Measurements from ENCODE around the gene ATP13A5.

Gene ATP13A5

GRCh38 chr3:193344486-193344885 lies 34.1 kb downstream of the ATP13A5 start:
- no peak for DNase-seq

- no peak for DNase-seq
Observed at GRCh38 chr3:193343726-193344222, 34.8 kb downstream of the ATP13A5 start.

GRCh38 chr3:193342551-193342950 lies 36.0 kb downstream of the ATP13A5 start:
- DNase-seq, result no peak

- DNase-seq, result no peak
Observed at GRCh38 chr3:193335031-193335430, 43.5 kb downstream of the ATP13A5 start.

GRCh38 chr3:193333229-193333628 lies 45.3 kb downstream of the ATP13A5 start:
- no peak for DNase-seq

- no peak for DNase-seq
Observed at GRCh38 chr3:193330555-193331204, 47.9 kb downstream of the ATP13A5 start.

GRCh38 chr3:193317682-193318300 lies 60.8 kb downstream of the ATP13A5 start:
- DNase-seq, result no peak

GRCh38 chr3:193314161-193314560 lies 64.4 kb downstream of the ATP13A5 start:
- DNase-seq, result no peak

- no peak for DNase-seq
Observed at GRCh38 chr3:193313061-193313958, 65.2 kb downstream of the ATP13A5 start.

- DNase-seq, result no peak
Observed at GRCh38 chr3:193310914-193311723, 67.4 kb downstream of the ATP13A5 start.

- no peak for DNase-seq
Observed at GRCh38 chr3:193305356-193305755, 73.2 kb downstream of the ATP13A5 start.

GRCh38 chr3:193301433-193301832 lies 77.1 kb downstream of the ATP13A5 start:
- no peak for DNase-seq

- DNase-seq, result no peak
Observed at GRCh38 chr3:193297421-193297820, 81.1 kb downstream of the ATP13A5 start.

- DNase-seq, result no peak
Observed at GRCh38 chr3:193295985-193296384, 82.6 kb downstream of the ATP13A5 start.

GRCh38 chr3:193292386-193292785 lies 86.2 kb downstream of the ATP13A5 start:
- no peak for DNase-seq

GRCh38 chr3:193271101-193271840 lies 107.3 kb downstream of the ATP13A5 start:
- DNase-seq, result no peak

GRCh38 chr3:193270451-193270850 lies 108.1 kb downstream of the ATP13A5 start:
- DNase-seq, result no peak

GRCh38 chr3:193269343-193270028 lies 109.1 kb downstream of the ATP13A5 start:
- DNase-seq, result no peak

GRCh38 chr3:193262707-193263106 lies 115.8 kb downstream of the ATP13A5 start:
- DNase-seq, result no peak

GRCh38 chr3:193261970-193262369 lies 116.6 kb downstream of the ATP13A5 start:
- DNase-seq, result no peak

- DNase-seq, result no peak
Observed at GRCh38 chr3:193253986-193254660, 124.4 kb downstream of the ATP13A5 start.

Measured in NK-92 treated with Interleukin-12 subunit alpha and Interleukin-12 subunit beta, amount 100 ng/mL, for 24 hours (cell line).